GM12873 (cell line): Measurements from ENCODE around the gene CDK2AP2.

Experiments used
- CTCF ChIP-seq: IDR thresholded peaks from 2 replicates; pipeline ENCODE4 v1.5.1; 2012; ENCODE audit warnings: low read depth, mild to moderate bottlenecking, moderate library complexity, low read length, control low read depth; ENCODE audit not compliant: insufficient read depth; ENCODE audit errors: missing control alignments

Gene CDK2AP2

GRCh38 chr11:67457453-67457852 is 50.5 kb downstream of the CDK2AP2 start:
- TF ChIP-seq CTCF: no peak
